Measurements from ENCODE around the gene PALLD.

PALLD gene

GRCh38 chr4:168555437-168555836, 58.6 kb downstream of the PALLD start:
- no peak for DNase-seq (ENCODE audit: low read depth in 1 of 2, low spot score in 1 of 2)

GRCh38 chr4:168557658-168558057, 60.8 kb downstream of the PALLD start:
- no peak for DNase-seq (ENCODE audit: low read depth in 1 of 2, low spot score in 1 of 2)

GRCh38 chr4:168558599-168558998, 61.7 kb downstream of the PALLD start:
- no peak for DNase-seq (ENCODE audit: low read depth in 1 of 2, low spot score in 1 of 2)

GRCh38 chr4:168560184-168561180, 63.6 kb downstream of the PALLD start:
- DNase-seq (ENCODE audit: low read depth in 1 of 2, low spot score in 1 of 2) = no peak

- no peak for DNase-seq (ENCODE audit: low read depth in 1 of 2, low spot score in 1 of 2)
Measured at GRCh38 chr4:168562041-168562571, 65.3 kb downstream of the PALLD start.

- DNase-seq (ENCODE audit: low read depth in 1 of 2, low spot score in 1 of 2) = no peak
Measured at GRCh38 chr4:168564023-168564422, 67.2 kb downstream of the PALLD start.

- no peak for DNase-seq (ENCODE audit: low read depth in 1 of 2, low spot score in 1 of 2)
Measured at GRCh38 chr4:168565130-168565529, 68.3 kb downstream of the PALLD start.

GRCh38 chr4:168566726-168567125, 69.9 kb downstream of the PALLD start:
- DNase-seq (ENCODE audit: low read depth in 1 of 2, low spot score in 1 of 2) = no peak

GRCh38 chr4:168569066-168569930, 72.4 kb downstream of the PALLD start:
- DNase-seq (ENCODE audit: low read depth in 1 of 2, low spot score in 1 of 2) = no peak

GRCh38 chr4:168569931-168570276, 73.1 kb downstream of the PALLD start:
- no peak for DNase-seq (ENCODE audit: low read depth in 1 of 2, low spot score in 1 of 2)

- no peak for DNase-seq (ENCODE audit: low read depth in 1 of 2, low spot score in 1 of 2)
Measured at GRCh38 chr4:168570466-168570865, 73.6 kb downstream of the PALLD start.

GRCh38 chr4:168572002-168572401, 75.2 kb downstream of the PALLD start:
- DNase-seq (ENCODE audit: low read depth in 1 of 2, low spot score in 1 of 2) = no peak

GRCh38 chr4:168573870-168574269, 77.0 kb downstream of the PALLD start:
- no peak for DNase-seq (ENCODE audit: low read depth in 1 of 2, low spot score in 1 of 2)

GRCh38 chr4:168574581-168575295, 77.9 kb downstream of the PALLD start:
- no peak for DNase-seq (ENCODE audit: low read depth in 1 of 2, low spot score in 1 of 2)

- DNase-seq (ENCODE audit: low read depth in 1 of 2, low spot score in 1 of 2) = no peak
Measured at GRCh38 chr4:168575473-168575872, 78.6 kb downstream of the PALLD start.

GRCh38 chr4:168577624-168578023, 80.8 kb downstream of the PALLD start:
- no peak for DNase-seq (ENCODE audit: low read depth in 1 of 2, low spot score in 1 of 2)

GRCh38 chr4:168580228-168580627, 83.4 kb downstream of the PALLD start:
- no peak for DNase-seq (ENCODE audit: low read depth in 1 of 2, low spot score in 1 of 2)

GRCh38 chr4:168584321-168584771, 87.5 kb downstream of the PALLD start:
- DNase-seq (ENCODE audit: low read depth in 1 of 2, low spot score in 1 of 2) = no peak

- DNase-seq (ENCODE audit: low read depth in 1 of 2, low spot score in 1 of 2) = no peak
Measured at GRCh38 chr4:168585168-168586091, 88.6 kb downstream of the PALLD start.

GRCh38 chr4:168586926-168587325, 90.1 kb downstream of the PALLD start:
- DNase-seq (ENCODE audit: low read depth in 1 of 2, low spot score in 1 of 2) = no peak

Measured in activated CD4-positive, alpha-beta T cell treated with anti-CD3 and anti-CD28 coated beads, Interleukin-2, amount 50 U/mL, for 24 hours (primary cell).